NCI-H226 (cell line): ENCODE data around the gene TMEM14A.
"Not testable (repeated sequence)": the region's sequence is repeated elsewhere in the genome, so short reads cannot be mapped to it uniquely, and the experiment has no call there.

Experiments used
- DNase-seq: peaks from one replicate; pipeline ENCODE4 v3.0.0-alpha.2; 2015

TMEM14A gene

GRCh38 chr6:52704060-52704459 is 33.1 kb downstream of the TMEM14A start:
- no peak for DNase-seq

GRCh38 chr6:52704781-52705502 is 34.0 kb downstream of the TMEM14A start:
- DNase-seq: not testable (repeated sequence)

- DNase-seq: no peak
Measured at GRCh38 chr6:52706001-52706400, 35.1 kb downstream of the TMEM14A start.

- no peak for DNase-seq
Measured at GRCh38 chr6:52707963-52708680, 37.2 kb downstream of the TMEM14A start.

GRCh38 chr6:52712136-52712535 is 41.2 kb downstream of the TMEM14A start:
- peak; percentile 52 for DNase-seq

- DNase-seq: not testable (repeated sequence)
Measured at GRCh38 chr6:52714761-52715160, 43.8 kb downstream of the TMEM14A start.

GRCh38 chr6:52718550-52718949 is 47.6 kb downstream of the TMEM14A start:
- DNase-seq: no peak

- no peak for DNase-seq
Measured at GRCh38 chr6:52720321-52720720, 49.4 kb downstream of the TMEM14A start.

- peak; percentile 71 for DNase-seq
Measured at GRCh38 chr6:52724042-52724405, 53.1 kb downstream of the TMEM14A start.

- peak; percentile 39 for DNase-seq
Measured at GRCh38 chr6:52724406-52725121, 53.7 kb downstream of the TMEM14A start.

GRCh38 chr6:52725143-52725534 is 54.2 kb downstream of the TMEM14A start:
- no peak for DNase-seq

GRCh38 chr6:52725535-52726192 is 54.8 kb downstream of the TMEM14A start:
- DNase-seq: peak; percentile 35

- DNase-seq: no peak
Measured at GRCh38 chr6:52726193-52726542, 55.3 kb downstream of the TMEM14A start.

GRCh38 chr6:52726741-52727535 is 56.0 kb downstream of the TMEM14A start:
- DNase-seq: no peak

GRCh38 chr6:52727908-52728307 is 57.0 kb downstream of the TMEM14A start:
- no peak for DNase-seq

- DNase-seq: no peak
Measured at GRCh38 chr6:52728394-52728793, 57.5 kb downstream of the TMEM14A start.

- no peak for DNase-seq
Measured at GRCh38 chr6:52729576-52729975, 58.7 kb downstream of the TMEM14A start.

- no peak for DNase-seq
Measured at GRCh38 chr6:52731719-52732118, 60.8 kb downstream of the TMEM14A start.

- DNase-seq: no peak
Measured at GRCh38 chr6:52733172-52733571, 62.3 kb downstream of the TMEM14A start.

GRCh38 chr6:52734072-52734471 is 63.2 kb downstream of the TMEM14A start:
- DNase-seq: no peak

- DNase-seq: no peak
Measured at GRCh38 chr6:52735071-52735470, 64.2 kb downstream of the TMEM14A start.

- no peak for DNase-seq
Measured at GRCh38 chr6:52736145-52736544, 65.2 kb downstream of the TMEM14A start.
